ENCODE measurements around the gene APEH. TPM values are rescaled to one million over a fixed set of nuclear protein-coding genes. Genes with fewer than 3 reads are reported as not detected.

The APEH gene
- total and polyA plus RNA-seq, 2 experiments from 2014 or later: 170 to 264 TPM

DNA sequence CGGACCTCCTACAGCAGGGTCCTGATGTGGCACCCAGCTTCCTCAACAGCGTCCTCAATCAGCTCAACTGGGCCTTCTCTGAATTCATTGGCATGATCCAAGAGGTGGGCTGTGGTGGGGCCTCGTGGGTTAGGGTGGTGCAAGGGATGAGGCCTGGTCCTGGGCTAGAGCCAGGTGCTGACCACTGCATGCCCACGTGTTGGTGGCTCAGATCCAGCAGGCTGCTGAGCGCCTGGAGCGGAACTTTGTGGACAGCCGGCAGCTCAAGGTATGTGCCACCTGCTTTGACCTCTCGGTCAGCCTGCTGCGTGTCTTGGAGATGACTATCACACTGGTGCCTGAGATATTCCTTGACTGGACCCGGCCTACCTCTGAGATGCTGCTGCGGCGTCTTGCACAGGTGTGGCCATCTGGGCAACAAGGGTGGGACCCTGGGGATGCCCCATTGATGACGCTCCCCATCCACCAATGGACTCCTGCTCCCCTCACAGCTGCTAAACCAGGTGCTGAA, 41.5 kb downstream of the APEH start:
- H3K9me3 Mint-ChIP-seq: peaks cover 6% of the 10 kb centered on the region; the same call in 1 of the 3 replicates
- DNase-seq (ENCODE audit: low spot score) (no peak), ATAC-seq (no peak)
- H3K9me2 ChIP-seq (ENCODE audit: insufficient read depth): no peaks in the 10 kb centered on the region
- no peaks in the 10 kb centered on the region for H3K27me3 ChIP-seq (ENCODE audit: insufficient read depth)
- no peak overlapping the region for H3K27ac ChIP-seq (ENCODE audit: low read depth)
- H3F3A ChIP-seq (replicated peaks; ENCODE audit: low read depth): peaks cover 4% of the 10 kb centered on the region; the same call in 1 of the 2 replicates
- H3K27ac Mint-ChIP-seq: no peak overlapping the region
- H4K20me1 ChIP-seq (replicated peaks; ENCODE audit: insufficient read depth): peaks cover 3% of the 10 kb centered on the region; the same call in 1 of the 2 replicates
- H3K36me3 ChIP-seq (ENCODE audit: insufficient read depth): no peaks in the 10 kb centered on the region
- H3K4me1 Mint-ChIP-seq: peaks cover 15% of the 10 kb centered on the region
- TF ChIP-seq POLR2AphosphoS5 (IDR thresholded peaks at IDR 0.05; ENCODE audit: low read depth): no peak
- TF ChIP-seq, protein P1, sequence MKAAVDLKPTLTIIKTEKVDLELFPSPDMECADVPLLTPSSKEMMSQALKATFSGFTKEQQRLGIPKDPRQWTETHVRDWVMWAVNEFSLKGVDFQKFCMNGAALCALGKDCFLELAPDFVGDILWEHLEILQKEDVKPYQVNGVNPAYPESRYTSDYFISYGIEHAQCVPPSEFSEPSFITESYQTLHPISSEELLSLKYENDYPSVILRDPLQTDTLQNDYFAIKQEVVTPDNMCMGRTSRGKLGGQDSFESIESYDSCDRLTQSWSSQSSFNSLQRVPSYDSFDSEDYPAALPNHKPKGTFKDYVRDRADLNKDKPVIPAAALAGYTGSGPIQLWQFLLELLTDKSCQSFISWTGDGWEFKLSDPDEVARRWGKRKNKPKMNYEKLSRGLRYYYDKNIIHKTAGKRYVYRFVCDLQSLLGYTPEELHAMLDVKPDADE (IDR thresholded peaks at IDR 0.05): no peak
- no peak for TF ChIP-seq ZNF114 (CRISPR knock-in tag; IDR thresholded peaks at IDR 0.05)
- TF ChIP-seq CTCF (conservative IDR thresholded peaks at IDR 0.05; ENCODE audit: low read depth in 2 of 2): no peak
- no peak for TF ChIP-seq ZNF462 (CRISPR knock-in tag; IDR thresholded peaks at IDR 0.05)
- no peak for TF ChIP-seq ZNF331 (CRISPR knock-in tag; IDR thresholded peaks at IDR 0.05; ENCODE audit: low read depth)
- no peak for TF ChIP-seq JUNB (IDR thresholded peaks at IDR 0.05; ENCODE audit: unreplicated experiment)
- no peak for TF ChIP-seq NANOG (IDR thresholded peaks at IDR 0.05; ENCODE audit: borderline replicate concordance)
- TF ChIP-seq EZH2phosphoT487 (IDR thresholded peaks at IDR 0.05; ENCODE audit: unreplicated experiment): no peak
- no peak for TF ChIP-seq CREB1 (CRISPR knock-in tag; IDR thresholded peaks at IDR 0.05; ENCODE audit: low read depth)
- no peak for TF ChIP-seq REST (IDR thresholded peaks at IDR 0.05; ENCODE audit: unreplicated experiment)
- TF ChIP-seq EZH2 (IDR thresholded peaks at IDR 0.05; ENCODE audit: low read depth, unreplicated experiment): no peak
- TF ChIP-seq STAT1 (IDR thresholded peaks at IDR 0.05; ENCODE audit: unreplicated experiment): no peak
- H3K4me2 ChIP-seq: no peak overlapping the region
- H3K4me3 ChIP-seq: no peak overlapping the region
- no peaks in the 10 kb centered on the region for H3K79me2 ChIP-seq (replicated peaks; ENCODE audit: insufficient read depth)
- H3K27me3 Mint-ChIP-seq (ENCODE audit: insufficient read depth, low read depth, poor library complexity): peaks cover 30% of the 10 kb centered on the region
- H3K4me1 ChIP-seq (ENCODE audit: insufficient read depth): no peaks in the 10 kb centered on the region; the same call in 1 of the 2 replicates
- H2AFZ ChIP-seq: no peak overlapping the region
- no peak overlapping the region for H3K4me3 Mint-ChIP-seq
- H3K36me3 Mint-ChIP-seq (ENCODE audit: low read depth): peaks cover 6% of the 10 kb centered on the region

Data from GM23338 (cell line).